HG03571 (cell line): ENCODE measurements around the gene NRDE2.
"Not testable (repeated sequence)": the region's sequence is repeated elsewhere in the genome, so short reads cannot be mapped to it uniquely, and the experiment has no call there.

ENCODE experiments used
- ATAC-seq: cut with Tn5 transposase; IDR thresholded peaks from one replicate; pipeline ENCODE4 v1.9.1; 2021; ENCODE audit not compliant: unreplicated experiment

The NRDE2 gene

GRCh38 chr14:90275458-90275814 lies 56.3 kb downstream of the NRDE2 start:
- ATAC-seq: no peak

GRCh38 chr14:90274808-90275457 lies 56.8 kb downstream of the NRDE2 start:
- no peak for ATAC-seq

DNA sequence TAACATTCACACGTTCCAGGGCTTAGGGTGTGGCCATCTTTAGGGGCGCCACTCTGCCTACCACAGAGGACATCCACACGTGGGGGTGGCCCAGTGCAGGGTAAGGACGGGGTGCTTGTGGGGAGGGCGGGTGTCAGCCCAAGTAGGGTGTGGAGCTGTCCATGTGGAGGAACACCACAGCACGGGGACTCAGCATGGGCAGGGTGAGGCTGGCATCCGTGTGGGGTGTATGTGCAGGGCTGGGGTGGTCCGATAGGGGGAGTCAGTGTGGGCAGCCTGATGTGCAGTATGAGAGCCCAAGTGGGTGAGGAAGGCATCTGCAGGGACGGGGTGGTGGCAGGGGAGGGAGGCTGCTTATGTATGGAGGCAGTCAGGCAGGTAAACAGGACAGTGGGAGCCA lies 57.7 kb downstream of the NRDE2 start:
- ATAC-seq: no peak

DNA sequence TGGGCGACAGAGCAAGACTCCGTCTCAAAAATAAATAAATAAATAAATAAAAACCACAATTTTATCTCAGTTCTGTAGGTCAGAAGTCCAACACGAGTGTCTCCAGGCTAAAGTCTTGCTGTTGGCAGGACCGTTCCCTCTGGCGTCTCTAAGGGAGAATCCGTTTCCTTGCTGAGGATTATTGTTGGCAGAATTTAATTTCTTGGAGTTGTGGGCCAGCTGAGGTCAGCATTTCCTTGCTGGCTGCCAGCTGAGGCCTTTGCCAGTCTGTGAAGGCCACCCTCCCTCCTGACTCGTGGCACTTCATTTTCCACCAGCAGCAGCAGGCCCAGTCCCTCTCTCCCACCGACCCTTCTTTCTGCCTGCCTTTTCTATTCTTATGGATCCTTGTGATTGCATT lies 58.2 kb downstream of the NRDE2 start:
- no peak for ATAC-seq

DNA sequence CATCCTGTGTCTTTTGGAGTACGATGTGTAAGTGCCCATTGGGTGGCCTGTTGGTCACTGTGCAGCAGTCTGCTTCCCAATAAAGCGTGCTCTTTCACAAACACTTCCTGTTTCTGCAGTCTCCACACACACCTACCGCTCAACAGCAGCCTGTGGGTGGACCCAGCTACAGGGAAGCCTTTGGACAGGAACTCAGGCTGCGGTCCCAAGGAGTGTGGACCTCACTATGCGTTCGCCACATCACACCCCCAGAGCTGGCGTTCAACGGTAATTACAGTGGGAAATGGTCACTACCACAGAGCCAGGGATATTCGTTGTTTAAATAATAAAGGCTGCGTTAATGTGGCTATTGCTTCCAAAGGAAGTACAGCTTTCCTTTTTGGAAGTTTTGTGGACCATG lies 59.2 kb downstream of the NRDE2 start:
- ATAC-seq: no peak

DNA sequence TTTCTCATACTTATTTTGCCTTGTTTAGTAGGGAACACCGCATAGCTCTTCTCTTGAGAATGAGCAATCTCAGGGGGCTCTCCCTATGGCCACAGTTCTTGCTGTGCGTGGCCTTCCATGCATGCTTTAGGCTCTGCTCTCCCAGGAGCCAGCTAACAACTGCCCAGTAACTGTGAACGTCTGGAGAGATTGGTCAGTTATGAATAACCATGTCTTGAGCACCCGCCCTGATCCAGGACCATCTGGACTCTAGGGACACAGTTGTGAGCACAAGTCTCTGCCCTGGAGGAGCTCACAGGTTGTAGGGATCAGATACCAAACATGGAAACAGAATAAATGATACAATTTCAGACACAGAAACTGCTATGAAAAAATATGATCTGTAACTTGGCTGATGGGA lies 63.3 kb downstream of the NRDE2 start:
- ATAC-seq: no peak

- no peak for ATAC-seq
Measured at GRCh38 chr14:90266441-90267154, 65.1 kb downstream of the NRDE2 start.

- ATAC-seq: peak; percentile 84
Measured at GRCh38 chr14:90263748-90264449, 67.8 kb downstream of the NRDE2 start.

DNA sequence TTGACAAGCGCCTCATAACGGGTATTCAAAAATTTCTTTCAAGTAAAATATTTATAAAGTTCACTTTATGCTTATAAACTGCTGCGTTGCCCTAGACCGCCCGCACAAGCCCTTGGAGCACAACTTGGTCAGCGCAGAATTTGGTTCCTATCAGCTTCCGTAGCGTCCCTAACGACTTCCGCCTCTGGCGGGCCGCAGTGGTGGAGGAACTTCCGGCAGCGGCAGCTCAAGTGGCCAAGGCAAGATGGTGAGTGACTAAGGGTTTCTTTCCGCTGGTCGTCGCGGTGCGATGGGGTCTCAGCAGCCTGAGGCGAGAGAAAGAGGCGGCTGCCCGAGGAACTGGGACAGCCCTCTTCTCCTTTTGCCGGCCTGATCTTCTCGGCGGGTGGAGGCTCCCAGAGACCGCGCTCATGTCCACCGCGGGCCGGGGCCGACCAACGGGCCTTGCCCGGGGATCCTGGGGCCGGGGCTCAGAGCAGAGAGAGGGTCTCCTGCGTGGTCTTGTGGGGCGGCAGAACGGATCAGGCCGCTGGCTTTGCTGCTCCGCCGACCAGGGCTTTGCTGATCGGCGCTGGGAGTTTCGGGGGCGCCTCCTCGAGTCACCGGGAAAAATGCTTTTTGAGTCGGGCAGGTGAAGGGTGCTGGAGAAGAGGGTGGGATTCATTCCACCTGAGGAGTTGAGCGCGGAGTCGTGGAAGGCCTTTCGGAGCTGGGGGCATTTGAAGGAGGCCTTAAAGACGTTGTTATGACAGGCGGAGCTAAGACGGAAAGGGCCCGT lies 75.2 kb downstream of the NRDE2 start, which contains the start of gene PSMC1:
TSS of gene PSMC1 (plus strand) at position 200 of the 778 bp plus-strand sequence. CDS start at position 245, 45 bp downstream.
- peak; percentile 97 for ATAC-seq

GRCh38 chr14:90255871-90256270 lies 75.9 kb downstream of the NRDE2 start:
- no peak for ATAC-seq

GRCh38 chr14:90253826-90254225 lies 77.9 kb downstream of the NRDE2 start:
- ATAC-seq: no peak

DNA sequence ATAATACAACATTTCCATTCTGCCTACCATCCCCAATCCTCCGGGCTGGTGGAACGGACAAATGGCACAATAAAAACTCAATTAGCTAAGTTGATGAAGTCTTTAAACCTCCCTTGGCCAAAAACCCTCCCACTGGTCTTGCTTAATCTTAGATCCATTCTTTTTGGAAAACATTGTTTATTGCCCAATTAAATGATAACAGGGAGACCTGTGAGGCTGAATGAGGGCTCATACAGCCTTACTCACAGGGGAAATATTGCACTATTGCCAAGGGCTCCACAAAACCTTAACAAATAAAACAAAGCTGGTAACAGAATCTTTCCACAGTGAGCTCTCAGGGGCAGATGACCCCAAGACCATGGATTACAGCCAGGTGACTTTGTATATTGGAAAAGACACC lies 83.1 kb downstream of the NRDE2 start:
- ATAC-seq: no peak

DNA sequence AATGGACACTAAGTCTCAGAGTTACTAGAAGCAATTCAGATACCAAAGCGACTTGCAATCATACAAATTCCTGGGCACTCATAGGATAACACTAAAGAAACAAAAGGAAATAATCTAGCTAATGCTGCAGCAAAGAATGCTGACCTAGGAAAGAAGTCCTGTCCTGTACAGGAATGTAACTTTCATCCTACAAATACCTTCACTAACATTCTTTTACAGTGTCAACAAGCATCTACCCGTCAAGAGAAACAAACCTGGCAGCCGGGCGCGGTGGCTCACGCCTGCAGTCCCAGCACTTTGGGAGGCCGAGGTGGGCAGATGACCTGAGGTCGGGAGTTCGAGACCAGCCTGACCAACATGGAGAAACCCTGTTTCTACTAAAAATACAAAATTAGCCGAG lies 84.3 kb downstream of the NRDE2 start:
- not testable (repeated sequence) for ATAC-seq

- ATAC-seq: no peak
Measured at GRCh38 chr14:90246936-90247335, 84.8 kb downstream of the NRDE2 start.

DNA sequence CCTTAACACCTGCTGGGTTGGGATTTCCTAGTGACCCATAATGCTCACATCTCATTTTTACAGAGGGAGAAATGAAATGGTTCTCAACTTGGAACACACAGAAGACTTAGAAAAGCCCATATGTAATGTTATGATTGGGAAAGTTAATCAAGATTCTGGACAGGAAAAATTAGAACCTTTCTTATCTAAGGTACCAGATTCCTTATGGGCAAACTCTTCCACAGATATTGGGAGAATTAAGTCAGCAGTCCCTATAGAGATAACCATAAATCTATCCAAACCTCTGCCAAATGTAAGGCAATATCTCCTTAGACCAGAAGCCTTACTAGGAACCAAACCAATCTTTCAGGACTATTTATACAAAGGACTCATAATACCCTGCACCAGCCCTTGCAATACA lies 89.3 kb downstream of the NRDE2 start:
- ATAC-seq: no peak

DNA sequence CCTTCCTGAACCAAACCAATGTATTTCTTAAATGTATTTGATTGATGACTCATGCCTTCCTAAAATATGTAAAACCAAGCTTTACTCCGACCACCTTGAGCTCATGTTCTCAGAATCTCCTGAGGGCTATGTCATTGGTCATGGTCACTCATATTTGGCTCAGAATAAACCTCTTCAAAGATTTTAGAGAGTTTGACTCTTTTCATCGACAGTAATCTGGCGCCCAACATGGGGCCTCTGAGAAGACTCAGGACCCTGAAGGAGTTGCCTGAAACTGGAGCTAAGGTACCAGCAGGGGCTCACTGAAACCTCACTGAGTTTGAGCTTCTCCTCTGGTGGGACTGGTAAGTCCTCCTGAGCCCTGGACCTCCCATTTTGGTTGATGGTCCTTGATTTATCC lies 92.6 kb downstream of the NRDE2 start:
- ATAC-seq: no peak

DNA sequence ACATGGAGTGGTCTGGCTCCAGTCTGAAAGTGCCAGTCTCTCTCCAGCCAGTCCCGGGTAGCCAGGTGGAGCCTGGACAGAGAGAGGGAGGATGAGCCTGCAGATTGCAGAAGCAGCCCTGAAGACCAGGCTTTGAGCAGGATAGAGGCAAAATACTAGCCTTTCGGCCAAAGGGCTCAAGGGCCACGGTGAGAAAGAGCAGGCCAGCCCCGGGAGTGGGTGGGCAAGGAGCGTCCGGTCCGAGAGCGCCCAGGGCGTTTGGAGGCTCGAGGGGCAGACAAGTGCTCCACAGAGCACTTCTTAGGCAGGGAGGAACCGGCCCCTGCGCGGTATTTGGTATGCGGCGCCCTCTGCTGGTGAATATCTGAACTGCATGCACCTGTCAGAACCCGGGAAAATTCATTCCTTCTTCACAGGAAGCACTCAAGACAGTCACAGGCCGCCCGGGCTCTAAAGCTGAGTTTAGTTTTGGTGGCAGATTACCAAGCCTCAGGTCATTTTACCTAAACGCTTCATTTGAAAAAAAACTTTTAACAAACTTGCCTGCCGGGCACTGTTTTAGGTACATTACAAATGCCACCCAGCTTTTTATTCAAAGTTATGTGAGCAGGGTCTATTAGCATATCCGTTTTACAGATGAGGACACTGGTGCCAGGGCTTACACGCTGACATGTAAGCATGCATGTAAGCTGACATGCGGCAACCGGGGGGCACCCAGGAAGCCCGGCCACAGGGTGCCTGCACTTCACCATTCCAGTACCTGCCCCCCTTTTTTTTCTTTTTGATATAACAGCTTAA lies 96.4 kb downstream of the NRDE2 start:
- ATAC-seq: no peak

GRCh38 chr14:90229942-90230341 lies 101.8 kb downstream of the NRDE2 start:
- not testable (repeated sequence) for ATAC-seq

DNA sequence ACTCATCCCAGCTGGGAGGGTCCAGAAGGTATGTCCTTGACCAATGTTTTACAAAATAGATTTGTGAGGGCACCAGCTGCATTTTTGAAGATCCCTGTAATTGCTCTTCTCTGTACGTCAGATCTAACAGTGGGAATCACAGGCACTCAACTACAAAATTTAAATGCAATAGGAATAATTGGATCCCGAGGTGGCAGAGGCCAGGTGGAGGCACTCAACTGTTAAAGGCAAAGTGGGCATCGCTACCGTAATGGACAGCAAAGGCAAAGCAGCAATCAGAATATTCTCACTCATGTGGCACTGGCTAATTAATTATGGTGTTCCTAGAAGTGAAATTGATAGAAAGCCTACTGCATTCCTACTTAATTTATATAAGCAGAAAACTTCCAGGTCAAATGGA lies 103.3 kb downstream of the NRDE2 start:
- no peak for ATAC-seq
